ENCODE data around the gene AKTIP. TPM values are rescaled to one million over a fixed set of nuclear protein-coding genes. Genes with fewer than 3 reads are reported as not detected.
"Not testable (repeated sequence)": the region's sequence is repeated elsewhere in the genome, so short reads cannot be mapped to it uniquely, and the experiment has no call there.

The AKTIP gene
- total and polyA plus RNA-seq, 3 donors from 2014 or later, result 58.4 to 75.4 (median 75.3) TPM

DNA sequence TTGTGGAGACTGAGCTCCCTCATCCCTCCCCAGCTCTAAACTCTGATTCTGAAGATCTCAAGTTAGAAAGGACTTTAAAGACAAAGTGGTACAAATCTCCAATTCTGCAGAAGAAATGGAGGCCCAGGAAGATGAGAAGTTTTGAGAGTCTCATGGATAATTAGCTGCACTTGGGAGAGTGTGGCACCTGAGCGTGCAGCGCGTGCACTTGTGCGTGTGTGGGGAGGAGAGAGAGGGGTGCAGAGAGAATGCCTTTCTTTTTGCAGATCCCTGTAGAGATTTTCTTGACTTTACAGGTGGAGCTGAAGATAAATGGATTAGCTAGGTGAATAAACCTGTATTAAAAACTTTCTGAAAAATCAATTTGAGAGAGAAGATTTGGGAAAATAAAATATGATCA, 14.8 kb upstream of the AKTIP start:
- Histone ChIP-seq H3K36me3 (ENCODE audit: low read depth, missing control alignments) (no peaks in the 10 kb centered on the region), H3K9me3 (no peaks in the 10 kb centered on the region), H3K4me1 (no peaks in the 10 kb centered on the region), H3K4me3 (no peak overlapping the region), H3K27ac (no peak overlapping the region), H3K27me3 (no peaks in the 10 kb centered on the region)
- intact Hi-C loops (cut with DNase I; ENCODE audit: low total_unique reads), result no loop called here
- no peak for DNase-seq
- WGBS, 2 donors, result 93 to 97% methylated on average over 4 of the region's 4 CpGs
- TF ChIP-seq, protein P1, sequence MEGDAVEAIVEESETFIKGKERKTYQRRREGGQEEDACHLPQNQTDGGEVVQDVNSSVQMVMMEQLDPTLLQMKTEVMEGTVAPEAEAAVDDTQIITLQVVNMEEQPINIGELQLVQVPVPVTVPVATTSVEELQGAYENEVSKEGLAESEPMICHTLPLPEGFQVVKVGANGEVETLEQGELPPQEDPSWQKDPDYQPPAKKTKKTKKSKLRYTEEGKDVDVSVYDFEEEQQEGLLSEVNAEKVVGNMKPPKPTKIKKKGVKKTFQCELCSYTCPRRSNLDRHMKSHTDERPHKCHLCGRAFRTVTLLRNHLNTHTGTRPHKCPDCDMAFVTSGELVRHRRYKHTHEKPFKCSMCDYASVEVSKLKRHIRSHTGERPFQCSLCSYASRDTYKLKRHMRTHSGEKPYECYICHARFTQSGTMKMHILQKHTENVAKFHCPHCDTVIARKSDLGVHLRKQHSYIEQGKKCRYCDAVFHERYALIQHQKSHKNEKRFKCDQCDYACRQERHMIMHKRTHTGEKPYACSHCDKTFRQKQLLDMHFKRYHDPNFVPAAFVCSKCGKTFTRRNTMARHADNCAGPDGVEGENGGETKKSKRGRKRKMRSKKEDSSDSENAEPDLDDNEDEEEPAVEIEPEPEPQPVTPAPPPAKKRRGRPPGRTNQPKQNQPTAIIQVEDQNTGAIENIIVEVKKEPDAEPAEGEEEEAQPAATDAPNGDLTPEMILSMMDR (IDR thresholded peaks at IDR 0.05), result no peak
- no peak for TF ChIP-seq POLR2A (IDR thresholded peaks at IDR 0.05)

- Histone ChIP-seq H3K36me3 (ENCODE audit: low read depth, missing control alignments) (no peaks in the 10 kb centered on the region), H3K27me3 (no peaks in the 10 kb centered on the region), H3K27ac (no peak overlapping the region), H3K4me1 (no peaks in the 10 kb centered on the region), H3K9me3 (no peaks in the 10 kb centered on the region), H3K4me3 (no peak overlapping the region)
- WGBS, 2 donors, result 92 to 93% methylated on average over 2 of the region's 2 CpGs
- DNase-seq, result no peak
- TF ChIP-seq, protein P1 (IDR thresholded peaks at IDR 0.05), result no peak
- intact Hi-C loops (cut with DNase I; ENCODE audit: low total_unique reads), result no loop called here
These were observed 12.8 kb upstream of the AKTIP start for GRCh38 chr16:53515811-53516210.

GRCh38 chr16:53515259-53515658, 12.2 kb upstream of the AKTIP start:
- no peak for TF ChIP-seq POLR2A (IDR thresholded peaks at IDR 0.05)
- TF ChIP-seq, protein P1 (IDR thresholded peaks at IDR 0.05), result no peak
- no peak overlapping the region for H3K27ac ChIP-seq

GRCh38 chr16:53512795-53513194, 9.8 kb upstream of the AKTIP start:
- H3K4me1 ChIP-seq; H3K9me3 ChIP-seq; H3K27me3 ChIP-seq; H3K27ac ChIP-seq; DNase-seq; H3K36me3 ChIP-seq (ENCODE audit: low read depth, missing control alignments); H3K4me3 ChIP-seq; intact Hi-C loops (cut with DNase I; ENCODE audit: low total_unique reads): not testable (repeated sequence)
- WGBS, 2 donors, result 97 to 100% methylated on average over 1 of the region's 1 CpG

More at GRCh38 chr16:53515259-53515658, 12.2 kb upstream of the AKTIP start:
- 74 to 85% methylated on average over 6 of the region's 6 CpGs for WGBS, 2 donors
- Histone ChIP-seq H3K27me3 (no peaks in the 10 kb centered on the region), H3K9me3 (no peaks in the 10 kb centered on the region), H3K4me3 (no peak overlapping the region), H3K4me1 (peaks cover under 1% of the 10 kb centered on the region), H3K36me3 (ENCODE audit: low read depth, missing control alignments) (no peaks in the 10 kb centered on the region)
- intact Hi-C loops (cut with DNase I; ENCODE audit: low total_unique reads), result no loop called here
- no peak for DNase-seq

GRCh38 chr16:53511403-53512280, 8.6 kb upstream of the AKTIP start:
- TF ChIP-seq, protein P1 (IDR thresholded peaks at IDR 0.05), result no peak
- TF ChIP-seq POLR2A (IDR thresholded peaks at IDR 0.05), result no peak
- intact Hi-C loops (cut with DNase I; ENCODE audit: low total_unique reads), result no loop called here
- H3K27me3 ChIP-seq, result no peaks in the 10 kb centered on the region
- no peaks in the 10 kb centered on the region for H3K9me3 ChIP-seq
- no peak overlapping the region for H3K27ac ChIP-seq
- 70 to 77% methylated on average over 6 to 12 of the region's 12 CpGs for WGBS, 2 donors
- H3K4me1 ChIP-seq, result peaks cover 5% of the 10 kb centered on the region
- no peak for DNase-seq
- no peak overlapping the region for H3K4me3 ChIP-seq
- no peaks in the 10 kb centered on the region for H3K36me3 ChIP-seq (ENCODE audit: low read depth, missing control alignments)
